Iris pigment epithelial cell (primary cell): Measurements from ENCODE around the gene RAB8B.

Experiments
- DNase-seq: peaks from one replicate; pipeline ENCODE4 v3.0.0-alpha.2; 2011; ENCODE audit warnings: low read depth

RAB8B gene

DNA sequence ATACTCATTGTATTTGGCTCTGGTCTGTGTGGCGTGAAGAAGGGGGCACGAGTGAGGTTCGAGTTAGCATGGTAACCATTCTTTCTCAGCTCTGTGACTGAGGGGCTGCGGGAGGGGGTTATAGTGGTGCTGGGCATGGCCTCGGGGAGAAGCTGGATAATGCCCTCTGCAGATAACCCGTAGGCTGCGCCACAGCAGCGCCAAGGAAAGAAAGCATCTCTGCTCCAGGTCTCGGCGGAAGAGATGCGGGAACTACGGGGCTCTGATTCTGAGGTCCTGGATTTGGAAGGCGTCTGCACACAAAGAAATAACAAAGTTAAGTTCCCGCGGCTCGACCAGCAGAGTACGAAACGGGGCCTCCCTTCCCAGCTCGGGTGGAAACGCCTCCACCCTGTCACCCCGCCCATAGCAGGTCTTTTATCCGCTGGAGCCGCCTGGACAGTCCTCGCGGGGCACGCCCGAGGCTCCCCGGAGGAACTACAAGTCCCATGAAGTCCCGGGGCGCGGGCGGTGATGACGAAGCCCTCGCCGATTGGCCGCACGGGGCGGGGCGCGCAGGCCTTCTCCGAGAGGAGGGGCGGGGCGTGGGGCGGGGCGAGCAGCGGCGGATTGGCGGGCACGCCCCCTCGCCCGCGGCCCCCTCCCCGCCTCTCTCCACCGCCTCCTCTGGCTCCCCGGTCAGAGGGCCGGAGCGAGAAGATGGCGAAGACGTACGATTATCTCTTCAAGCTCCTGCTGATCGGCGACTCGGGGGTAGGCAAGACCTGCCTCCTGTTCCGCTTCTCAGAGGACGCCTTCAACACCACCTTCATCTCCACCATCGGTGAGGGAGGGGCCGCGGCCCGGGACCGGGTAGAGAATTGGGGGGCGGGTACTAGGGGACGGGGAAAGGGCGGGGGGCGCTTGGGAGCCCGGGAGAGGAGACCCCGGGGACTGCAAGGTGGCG, at the start of gene RAB8B:
TSS of gene RAB8B (plus strand) at position 681 of the 946 bp plus-strand sequence. CDS start at position 700, 19 bp downstream.
- DNase-seq = peak; percentile 97

DNA sequence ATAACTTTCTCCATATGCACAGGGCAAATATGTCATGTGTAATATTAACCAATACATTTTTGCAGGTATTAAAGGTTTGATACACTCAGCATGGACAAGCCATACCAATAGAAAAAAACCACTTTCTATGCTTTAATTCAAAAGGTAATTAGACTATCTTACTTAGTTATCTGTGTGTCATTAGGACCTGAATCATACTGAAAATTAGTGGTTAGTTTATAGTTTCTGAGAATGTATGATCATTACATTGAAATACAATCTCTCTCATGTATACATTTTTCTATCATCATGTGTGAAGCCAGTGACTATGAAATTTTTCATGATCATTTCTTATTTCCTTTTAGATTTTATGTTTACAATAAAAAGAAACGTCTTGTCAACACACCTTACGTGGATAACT, 48.5 kb upstream of the RAB8B start:
- no peak for DNase-seq

DNA sequence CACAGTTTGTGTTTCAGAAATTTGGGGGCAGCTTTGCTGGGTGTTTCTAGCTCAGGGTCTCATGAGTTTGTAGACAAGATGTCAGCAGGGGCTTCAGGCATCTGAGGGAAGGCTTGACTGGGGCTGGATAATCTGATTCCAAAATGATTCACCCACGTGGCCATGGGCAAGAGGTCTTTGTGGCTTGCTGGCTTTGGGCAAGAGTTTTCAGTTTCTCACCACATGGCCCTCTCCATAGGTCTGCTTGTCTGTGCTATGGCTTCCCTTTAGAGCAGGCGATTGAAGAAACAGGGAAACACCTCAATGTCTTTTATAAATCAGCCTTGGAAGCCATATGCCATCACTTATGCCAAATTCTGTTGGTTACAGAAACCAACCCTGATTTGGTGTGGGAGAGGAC, 44.0 kb upstream of the RAB8B start:
- DNase-seq = no peak

- DNase-seq = peak; percentile 40
These were observed 42.7 kb upstream of the RAB8B start for GRCh38 chr15:63146684-63147083.

GRCh38 chr15:63151665-63152064, 37.7 kb upstream of the RAB8B start:
- no peak for DNase-seq

GRCh38 chr15:63155486-63155885, 33.9 kb upstream of the RAB8B start:
- DNase-seq = no peak

- DNase-seq = no peak
These were observed 33.2 kb upstream of the RAB8B start for GRCh38 chr15:63156086-63156710.

GRCh38 chr15:63156755-63157117, 32.7 kb upstream of the RAB8B start:
- peak; percentile 68 for DNase-seq

DNA sequence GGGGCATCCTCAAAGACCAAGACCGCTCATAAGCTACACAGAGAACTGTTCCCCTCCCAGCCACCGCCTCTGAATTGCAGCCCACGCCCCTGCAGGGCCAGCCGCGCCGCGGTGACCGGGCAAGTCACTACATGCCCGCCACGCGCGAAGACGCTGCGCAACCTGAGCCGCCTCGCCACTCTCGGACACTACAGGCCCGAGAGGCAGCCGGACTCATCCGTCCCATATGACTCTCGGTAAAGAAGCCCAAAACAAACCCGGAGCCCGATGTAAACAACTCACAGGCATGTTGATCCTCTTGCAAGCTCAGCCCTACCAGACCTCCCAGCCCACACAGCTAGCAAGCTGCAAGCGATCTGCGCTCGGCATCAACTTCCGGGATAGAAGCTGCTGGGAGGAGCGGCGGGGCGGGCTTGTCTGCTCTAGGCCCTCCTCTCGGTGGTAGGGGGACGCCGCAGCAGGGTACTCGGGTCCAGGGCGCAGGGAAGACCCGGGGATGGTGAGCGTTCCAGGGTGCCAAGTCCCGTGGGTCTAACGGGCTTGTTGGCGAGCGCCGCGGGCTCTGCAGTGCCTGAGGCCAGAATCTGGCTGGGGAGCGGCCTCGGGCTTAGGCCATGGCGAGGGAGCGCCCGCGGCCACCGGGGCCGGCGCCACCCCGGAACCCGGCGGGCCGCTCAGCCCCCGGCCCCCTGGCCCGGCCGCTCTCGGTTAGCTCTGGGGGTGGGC, 32.1 kb upstream of the RAB8B start, which contains the start of gene RPS27L:
TSS of gene RPS27L (minus strand) at position 360 of the 726 bp plus-strand sequence. CDS start at position 288, 72 bp downstream.
- peak; percentile 97 for DNase-seq

GRCh38 chr15:63157891-63158431, 31.4 kb upstream of the RAB8B start:
- peak; percentile 88 for DNase-seq

- DNase-seq = no peak
These were observed 28.8 kb upstream of the RAB8B start for GRCh38 chr15:63160638-63161037.

- no peak for DNase-seq
These were observed 26.2 kb upstream of the RAB8B start for GRCh38 chr15:63163217-63163616.

DNA sequence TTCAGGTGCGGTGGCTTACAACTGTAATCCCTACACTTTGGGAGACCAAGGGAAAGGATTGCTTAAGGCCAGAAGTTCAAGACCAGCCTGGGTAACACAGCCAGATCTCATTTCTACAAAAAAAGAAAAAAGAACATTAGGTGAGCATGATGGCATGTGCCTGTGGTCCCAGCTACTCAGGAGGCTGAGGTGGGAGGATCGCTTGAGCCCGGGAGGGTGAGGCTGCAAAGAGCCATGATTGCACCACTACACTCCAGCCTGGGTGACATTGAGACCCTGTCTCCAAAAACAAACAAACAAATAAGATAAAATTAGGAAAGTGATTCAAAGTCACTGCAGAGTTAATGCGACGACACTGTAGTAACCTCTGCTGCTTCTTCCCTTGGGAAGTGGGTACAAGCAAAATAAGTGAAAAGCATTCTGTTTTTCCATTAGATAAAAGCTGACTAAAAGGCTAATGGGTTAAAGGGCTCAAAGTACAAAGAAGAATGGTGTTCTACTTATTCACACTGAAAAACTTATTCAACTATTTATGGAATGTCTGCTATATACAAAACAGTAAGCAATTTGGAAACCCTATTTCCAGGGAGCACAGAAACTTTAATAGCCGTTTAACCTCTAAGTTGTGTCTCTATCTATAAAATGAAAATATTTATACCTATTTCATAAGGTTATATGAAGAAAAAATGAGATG, 24.1 kb upstream of the RAB8B start:
- DNase-seq = peak; percentile 54

DNA sequence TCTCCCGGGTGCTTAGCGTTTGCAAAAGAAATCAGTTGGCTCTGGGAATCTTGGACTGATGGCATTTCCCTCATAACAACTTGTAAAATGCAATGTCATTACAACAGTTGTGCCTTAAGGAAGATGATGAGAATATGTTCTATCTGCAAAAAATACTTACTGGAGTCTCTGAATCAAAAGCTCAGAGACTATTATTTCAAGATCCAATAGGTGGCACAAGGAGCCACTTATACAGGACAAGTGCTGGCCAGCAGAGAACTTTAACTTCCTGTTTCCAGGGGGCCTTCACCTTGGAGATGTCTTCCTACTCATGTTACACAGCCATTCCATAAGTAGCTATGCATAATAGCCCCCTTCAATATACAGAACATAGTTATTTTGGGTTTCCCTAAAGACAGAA, 23.2 kb upstream of the RAB8B start:
- DNase-seq = peak; percentile 48

GRCh38 chr15:63169788-63170187, 19.6 kb upstream of the RAB8B start:
- DNase-seq = no peak

GRCh38 chr15:63172376-63172775, 17.0 kb upstream of the RAB8B start:
- no peak for DNase-seq

DNA sequence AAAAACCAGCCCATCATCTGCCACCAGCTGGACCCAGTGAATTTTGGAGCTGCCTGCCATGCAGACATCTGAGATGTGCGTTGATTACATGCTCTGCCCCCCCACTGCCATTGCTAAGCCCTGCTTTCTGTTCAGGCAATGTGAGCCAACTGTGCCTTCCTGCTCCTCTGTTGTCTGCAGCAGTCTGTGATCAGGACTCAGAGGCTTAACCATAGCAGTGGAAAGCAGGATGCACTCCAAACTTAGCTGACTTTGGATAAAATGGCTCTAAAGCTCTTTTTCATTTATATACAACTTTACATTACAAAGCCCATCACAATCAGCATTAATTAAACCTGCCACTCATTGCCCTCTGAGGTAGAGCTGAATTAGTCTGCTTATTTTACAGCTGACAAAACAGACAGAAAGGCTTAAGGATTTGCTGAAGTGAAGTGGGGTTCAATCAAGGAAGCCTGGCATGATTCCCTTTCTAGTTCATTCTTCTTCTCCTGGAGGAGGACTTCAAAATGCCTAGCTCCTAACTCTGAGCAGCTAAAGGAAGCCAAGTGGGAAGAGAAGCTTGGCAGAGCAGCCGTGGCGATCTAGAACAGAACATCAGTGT, 16.5 kb upstream of the RAB8B start:
- DNase-seq = no peak

DNA sequence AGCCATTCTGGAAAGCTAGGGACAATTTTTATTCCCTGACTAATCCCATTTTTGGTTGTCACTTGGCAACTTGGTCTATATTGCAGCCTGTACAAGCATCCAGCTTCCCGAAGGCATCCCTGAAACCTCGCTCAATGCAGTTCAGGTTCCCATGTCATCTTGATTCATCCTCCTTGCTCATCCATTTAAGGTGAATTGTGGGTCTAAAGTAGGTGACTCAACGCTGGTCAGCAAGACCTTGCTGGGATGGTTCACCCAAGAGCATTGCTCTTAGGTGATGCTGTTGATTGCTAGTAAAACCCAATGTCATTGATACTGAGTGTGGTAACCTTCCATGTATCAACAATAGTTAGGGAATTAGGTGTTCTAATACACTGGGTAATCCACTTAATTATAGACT, 13.1 kb upstream of the RAB8B start:
- no peak for DNase-seq

- no peak for DNase-seq
These were observed 11.4 kb upstream of the RAB8B start for GRCh38 chr15:63178034-63178433.

GRCh38 chr15:63180746-63181145, 8.7 kb upstream of the RAB8B start:
- DNase-seq = no peak

- peak; percentile 66 for DNase-seq
These were observed 7.8 kb upstream of the RAB8B start for GRCh38 chr15:63181648-63182047.
